Nephron (organoid): ENCODE measurements around the gene KCNQ1.

Source experiments
- H3K27ac Mint-ChIP-seq, 3 experiments: 2 replicates each; pipeline ENCODE4 v1.8.0; 2020; ENCODE audit warnings: mixed read lengths in 3 of 3, mild to moderate bottlenecking in 2 of 3, moderate library complexity in 1 of 3
- H3K27me3 Mint-ChIP-seq: 2 replicates; pipeline ENCODE4 v1.8.0; 2021; ENCODE audit warnings: low read depth, mild to moderate bottlenecking, moderate library complexity, mixed read lengths
- H3K36me3 Mint-ChIP-seq: 2 replicates; pipeline ENCODE4 v1.8.0; 2020; ENCODE audit warnings: low read depth, mixed read lengths
- H3K4me1 Mint-ChIP-seq: 2 replicates; pipeline ENCODE4 v1.8.0; 2020; ENCODE audit warnings: mixed read lengths
- H3K4me3 Mint-ChIP-seq, 3 experiments: 2 replicates each; pipeline ENCODE4 v1.8.0; 2020; ENCODE audit warnings: mild to moderate bottlenecking in 3 of 3, mixed read lengths in 3 of 3, moderate library complexity in 2 of 3
- H3K9me3 Mint-ChIP-seq: 2 replicates; pipeline ENCODE4 v1.8.0; 2020; ENCODE audit warnings: mixed read lengths
- TF ChIP-seq, protein P1 (sequence below), 3 experiments: fragments of 200-600 bp; sonication (generic); IDR thresholded peaks; one replicate each; pipeline ENCODE4 v1.5.0; 2021; ENCODE audit warnings: antibody characterized with exemption in 3 of 3; ENCODE audit not compliant: unreplicated experiment in 3 of 3

KCNQ1 gene

DNA sequence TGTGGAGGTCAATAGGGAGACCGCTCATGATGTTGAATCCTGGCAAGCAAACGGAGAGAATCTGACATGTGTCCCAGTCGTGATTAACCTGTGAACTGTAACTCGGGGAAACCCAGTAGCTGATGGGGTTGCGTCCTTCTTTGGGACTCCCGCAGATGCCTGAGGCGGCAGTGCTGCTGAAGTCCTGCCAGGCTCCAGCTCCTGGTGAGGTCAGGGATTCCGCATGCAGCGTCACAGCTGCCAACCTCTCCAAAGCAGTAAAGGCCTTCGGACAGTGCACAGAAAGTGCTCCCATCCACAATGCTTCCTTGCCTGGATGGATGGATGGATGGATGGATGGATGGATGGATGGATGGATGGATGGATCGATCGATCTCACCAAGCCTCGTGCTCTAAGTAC, 13.5 kb downstream of the KCNQ1 start:
- peaks cover 5% of the 10 kb centered on the region for H3K9me3 Mint-ChIP-seq
- TF ChIP-seq, protein P1, sequence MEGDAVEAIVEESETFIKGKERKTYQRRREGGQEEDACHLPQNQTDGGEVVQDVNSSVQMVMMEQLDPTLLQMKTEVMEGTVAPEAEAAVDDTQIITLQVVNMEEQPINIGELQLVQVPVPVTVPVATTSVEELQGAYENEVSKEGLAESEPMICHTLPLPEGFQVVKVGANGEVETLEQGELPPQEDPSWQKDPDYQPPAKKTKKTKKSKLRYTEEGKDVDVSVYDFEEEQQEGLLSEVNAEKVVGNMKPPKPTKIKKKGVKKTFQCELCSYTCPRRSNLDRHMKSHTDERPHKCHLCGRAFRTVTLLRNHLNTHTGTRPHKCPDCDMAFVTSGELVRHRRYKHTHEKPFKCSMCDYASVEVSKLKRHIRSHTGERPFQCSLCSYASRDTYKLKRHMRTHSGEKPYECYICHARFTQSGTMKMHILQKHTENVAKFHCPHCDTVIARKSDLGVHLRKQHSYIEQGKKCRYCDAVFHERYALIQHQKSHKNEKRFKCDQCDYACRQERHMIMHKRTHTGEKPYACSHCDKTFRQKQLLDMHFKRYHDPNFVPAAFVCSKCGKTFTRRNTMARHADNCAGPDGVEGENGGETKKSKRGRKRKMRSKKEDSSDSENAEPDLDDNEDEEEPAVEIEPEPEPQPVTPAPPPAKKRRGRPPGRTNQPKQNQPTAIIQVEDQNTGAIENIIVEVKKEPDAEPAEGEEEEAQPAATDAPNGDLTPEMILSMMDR (IDR thresholded peaks at IDR 0.05; ENCODE audit: unreplicated experiment in 3 of 3), result no peak
- H3K27ac Mint-ChIP-seq, result no peak overlapping the region
- peaks cover 12% of the 10 kb centered on the region for H3K4me1 Mint-ChIP-seq
- H3K36me3 Mint-ChIP-seq, result no peaks in the 10 kb centered on the region
- H3K4me3 Mint-ChIP-seq, result no peak overlapping the region
- H3K27me3 Mint-ChIP-seq, result peaks cover 10% of the 10 kb centered on the region

DNA sequence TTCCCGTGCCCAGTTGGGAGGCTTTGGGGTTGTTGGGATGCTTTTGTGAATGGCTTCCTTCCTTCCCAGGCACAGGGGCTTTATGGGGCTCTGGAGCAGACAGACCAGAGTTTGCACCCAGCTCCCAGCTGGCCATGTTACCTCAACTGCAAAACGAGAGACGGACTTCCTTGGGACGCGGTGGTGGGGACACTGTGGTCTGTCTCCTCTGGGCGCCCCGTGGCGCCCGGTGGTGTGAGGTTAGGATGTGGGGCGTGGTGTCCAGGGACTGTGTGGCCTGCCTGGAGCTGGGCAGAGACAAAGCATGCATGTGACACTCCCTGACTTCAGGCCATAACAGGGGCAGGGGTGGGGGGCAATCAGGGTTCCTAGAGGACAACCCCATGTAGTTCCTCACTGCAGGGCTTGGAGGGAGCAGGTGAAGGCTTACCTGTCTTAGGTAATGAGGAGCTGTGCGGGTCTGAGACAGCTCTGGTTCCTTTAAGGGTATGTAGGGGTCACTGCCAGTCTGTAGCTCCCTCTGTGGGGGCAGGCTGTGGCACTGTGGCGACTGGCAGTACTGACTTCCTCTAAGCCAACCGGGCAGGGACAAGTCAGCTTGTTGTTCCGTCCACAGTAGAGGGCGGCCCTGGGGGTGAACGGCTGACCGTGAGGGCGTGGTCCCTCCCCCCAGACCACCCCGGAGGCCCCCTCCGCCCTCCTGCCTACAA, 14.4 kb downstream of the KCNQ1 start:
- Mint-ChIP-seq H3K27ac (no peak overlapping the region), H3K36me3 (no peaks in the 10 kb centered on the region), H3K4me3 (no peak overlapping the region), H3K4me1 (peaks cover 12% of the 10 kb centered on the region), H3K9me3 (peaks cover 5% of the 10 kb centered on the region), H3K27me3 (peaks cover 10% of the 10 kb centered on the region)
- TF ChIP-seq, protein P1 (IDR thresholded peaks at IDR 0.05; ENCODE audit: unreplicated experiment in 3 of 3), result no peak

GRCh38 chr11:2459796-2460531, 15.2 kb downstream of the KCNQ1 start:
- Mint-ChIP-seq H3K4me1 (peaks cover 12% of the 10 kb centered on the region), H3K36me3 (no peaks in the 10 kb centered on the region), H3K27me3 (peaks cover 10% of the 10 kb centered on the region), H3K9me3 (peaks cover 5% of the 10 kb centered on the region), H3K4me3 (no peak overlapping the region), H3K27ac (no peak overlapping the region)
- TF ChIP-seq, protein P1 (IDR thresholded peaks at IDR 0.05; ENCODE audit: unreplicated experiment in 3 of 3), result no peak

DNA sequence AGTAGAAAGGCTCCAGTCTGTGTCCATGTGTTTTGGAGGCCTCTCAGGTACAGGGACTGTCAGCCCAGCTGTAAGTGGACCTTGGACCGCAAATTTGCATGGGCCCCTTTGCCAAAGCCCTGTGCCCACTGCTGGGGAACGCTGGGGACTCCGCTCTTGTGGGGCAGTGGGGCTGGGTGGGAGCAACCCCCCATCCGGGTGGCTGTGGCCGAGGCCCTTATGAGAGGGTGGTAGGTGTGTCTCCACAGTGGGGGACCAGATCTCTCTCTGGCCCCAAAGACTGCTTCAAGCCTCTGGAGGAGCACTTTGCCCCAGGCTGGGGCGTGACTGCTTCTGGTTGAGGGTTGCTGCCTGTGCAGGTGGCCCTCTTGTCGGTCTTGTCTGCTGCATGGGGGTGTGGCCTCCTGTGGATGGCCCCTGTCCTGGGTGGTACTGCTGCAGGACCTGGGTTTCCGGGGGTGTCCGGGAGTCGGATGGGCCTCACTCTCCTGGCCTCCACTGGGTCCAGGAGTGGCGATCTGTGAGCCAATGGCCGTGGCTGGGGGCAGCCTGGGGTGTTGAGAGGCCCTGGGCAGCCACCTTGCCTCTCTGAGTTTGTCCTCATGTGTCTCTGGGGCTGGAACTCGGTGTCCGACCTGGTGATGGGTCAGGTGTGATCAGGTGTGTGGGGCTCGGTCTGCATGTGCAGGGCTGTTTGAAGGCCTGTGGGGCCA, 15.9 kb downstream of the KCNQ1 start:
- Mint-ChIP-seq H3K9me3 (peaks cover under 1% of the 10 kb centered on the region), H3K27ac (no peak overlapping the region), H3K4me3 (no peak overlapping the region), H3K4me1 (peaks cover 12% of the 10 kb centered on the region), H3K27me3 (peaks cover 10% of the 10 kb centered on the region), H3K36me3 (no peaks in the 10 kb centered on the region)
- TF ChIP-seq, protein P1 (IDR thresholded peaks at IDR 0.05; ENCODE audit: unreplicated experiment in 3 of 3), result no peak

DNA sequence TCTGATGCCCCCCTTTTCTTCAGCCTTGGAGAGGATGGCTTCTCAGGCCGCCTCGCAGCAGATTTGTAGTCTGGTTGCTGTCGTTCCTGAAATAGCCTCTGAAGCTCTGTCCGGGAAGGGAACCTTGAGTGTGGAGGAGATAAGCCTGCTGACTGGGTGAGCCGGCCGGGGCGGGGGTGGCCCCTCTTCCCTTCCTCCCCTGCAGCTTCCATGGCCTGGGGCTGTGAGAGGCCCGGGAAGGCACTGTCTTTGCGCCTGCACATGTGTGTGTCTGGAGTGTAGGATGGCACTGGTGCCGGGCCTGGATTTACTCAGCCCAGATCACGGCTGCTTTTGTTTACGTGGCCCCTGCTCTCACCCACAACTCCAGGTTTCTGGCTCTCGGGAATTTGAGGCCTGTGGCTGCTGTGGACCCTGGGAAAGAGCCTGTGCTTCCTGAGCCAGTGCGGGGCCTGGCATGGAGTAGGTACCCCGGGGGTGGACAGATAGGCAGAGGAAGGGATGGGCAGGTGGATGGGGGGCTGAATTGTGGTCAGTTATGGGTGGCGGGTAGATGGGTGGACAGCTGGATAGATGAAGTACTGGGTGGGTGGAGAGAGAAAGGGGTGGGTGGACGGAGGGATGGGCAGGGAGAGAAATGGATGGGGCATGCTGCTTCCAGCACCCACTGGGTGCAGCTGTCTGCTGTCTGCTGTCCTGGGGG, 16.6 kb downstream of the KCNQ1 start:
- Mint-ChIP-seq H3K4me3 (no peak overlapping the region), H3K27ac (no peak overlapping the region), H3K9me3 (no peaks in the 10 kb centered on the region), H3K4me1 (peaks cover 12% of the 10 kb centered on the region), H3K36me3 (no peaks in the 10 kb centered on the region), H3K27me3 (peaks cover 10% of the 10 kb centered on the region)
- TF ChIP-seq, protein P1 (IDR thresholded peaks at IDR 0.05; ENCODE audit: unreplicated experiment in 3 of 3), result no peak
